ENCODE measurements around the gene ATP11C.
"Not testable (repeated sequence)": the region's sequence is repeated elsewhere in the genome, so short reads cannot be mapped to it uniquely, and the experiment has no call there.

The ATP11C gene

DNA sequence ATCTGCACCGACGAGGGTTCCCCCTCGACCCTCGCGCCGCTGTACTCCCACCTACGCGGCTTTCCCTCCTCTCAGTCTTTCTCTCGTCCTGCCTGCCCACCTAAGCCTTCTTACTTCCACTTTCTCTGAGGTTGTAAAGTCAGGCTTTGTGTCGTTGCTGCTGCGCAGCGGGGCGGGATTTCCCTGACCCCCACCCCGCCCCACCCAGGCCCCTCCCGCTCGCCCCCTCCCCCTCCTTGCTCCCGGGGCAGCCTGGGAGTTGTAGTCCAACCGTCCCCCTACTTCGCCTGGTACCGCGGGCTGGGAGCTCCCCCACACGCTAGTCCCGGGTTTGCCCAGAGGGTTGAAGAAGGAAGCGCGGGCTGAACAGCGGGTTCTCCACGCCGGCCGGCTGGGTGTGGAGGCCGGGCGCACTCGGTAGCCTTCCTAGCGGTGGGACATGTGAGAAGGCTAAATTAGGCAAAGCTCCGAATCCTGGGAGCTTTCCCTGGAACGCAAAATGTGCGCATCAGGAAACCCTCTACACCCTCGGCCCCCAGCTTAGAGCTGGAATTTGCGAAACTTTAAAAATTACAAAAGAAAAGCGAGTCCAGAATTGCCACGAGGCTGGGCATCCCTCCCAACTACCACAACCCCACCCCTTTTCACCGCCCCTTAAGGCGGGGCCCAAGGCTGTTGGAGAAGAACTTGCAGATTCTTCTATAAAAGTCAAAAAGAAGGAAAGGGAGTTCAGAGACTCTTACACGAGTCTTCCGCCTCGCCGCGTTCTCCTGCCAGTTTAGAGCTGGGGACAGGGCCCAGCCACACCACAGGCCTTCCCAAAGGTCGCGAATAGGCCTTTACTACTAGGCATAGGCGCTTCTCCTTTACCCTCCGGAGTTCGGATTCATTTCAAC lies at the start of gene ATP11C:
ATP11C (minus strand) TSS at position 153 of the 896 bp plus-strand sequence. CDS start 1,011 bp downstream, outside the sequence.
- DNase-seq = peak; percentile 85

DNA sequence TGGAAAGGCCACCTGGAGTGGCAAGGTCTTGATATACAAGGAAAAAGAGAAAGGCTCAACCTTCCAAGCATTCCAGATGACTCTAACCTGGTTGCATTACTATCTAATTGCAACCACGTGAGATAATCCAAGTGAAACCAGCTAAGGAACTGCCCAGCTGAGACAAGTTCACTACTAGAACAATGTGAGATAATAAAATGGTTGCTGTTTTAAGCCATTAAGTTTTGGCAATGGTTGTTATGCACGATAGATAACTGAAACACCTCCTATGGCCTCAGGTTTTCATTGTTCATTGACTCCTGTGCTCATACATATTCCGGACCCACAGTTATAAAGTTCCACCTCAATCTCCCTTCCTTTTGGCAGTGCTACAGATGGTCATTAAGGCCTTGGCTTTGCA lies 41.6 kb upstream of the ATP11C start:
- DNase-seq = no peak

DNA sequence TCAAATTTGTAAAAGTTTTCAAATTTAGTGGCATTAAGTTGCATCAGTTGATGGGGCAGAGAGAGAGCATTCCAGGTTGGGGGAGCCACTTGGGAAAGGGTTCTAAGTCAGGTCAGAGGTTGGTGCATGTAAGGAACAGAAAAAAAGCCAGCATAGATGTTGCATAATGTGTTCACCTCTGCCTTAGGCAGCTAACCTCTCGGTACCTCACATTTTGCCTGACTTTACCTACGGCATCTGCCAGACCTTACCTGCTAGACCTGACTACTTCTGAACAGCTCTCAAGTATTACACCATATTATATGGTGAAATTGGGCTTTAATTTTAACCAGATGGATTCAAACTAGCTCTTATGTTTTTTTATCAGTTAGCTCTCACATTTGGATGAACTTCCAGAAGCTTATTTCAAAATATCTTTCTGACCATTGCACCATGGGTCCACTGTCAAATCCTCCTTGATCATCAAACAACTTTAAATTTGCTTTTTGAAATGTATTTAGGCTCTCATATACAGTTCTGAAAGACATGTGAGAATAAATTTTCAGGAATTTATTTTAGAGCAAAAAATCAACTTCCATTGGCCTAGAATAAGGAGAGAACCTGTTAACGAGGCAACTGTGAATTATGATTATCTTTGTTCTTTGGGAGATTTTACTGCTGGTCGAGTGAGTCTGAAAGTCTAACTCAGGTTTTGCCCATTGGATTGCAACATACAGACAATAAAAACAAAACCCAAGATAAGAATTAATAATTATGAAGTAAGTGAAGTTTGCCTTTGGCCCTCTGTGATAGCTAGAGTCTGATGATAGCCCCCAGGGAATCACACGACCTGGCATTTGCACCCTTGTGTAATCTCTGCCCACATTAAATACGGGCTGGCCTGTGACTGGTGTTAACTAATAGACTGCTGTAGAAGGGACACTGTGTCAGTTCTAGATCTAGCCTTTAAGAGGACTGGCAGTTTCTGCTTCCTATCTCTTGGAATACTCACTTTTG lies 40.1 kb upstream of the ATP11C start:
- DNase-seq = no peak

DNA sequence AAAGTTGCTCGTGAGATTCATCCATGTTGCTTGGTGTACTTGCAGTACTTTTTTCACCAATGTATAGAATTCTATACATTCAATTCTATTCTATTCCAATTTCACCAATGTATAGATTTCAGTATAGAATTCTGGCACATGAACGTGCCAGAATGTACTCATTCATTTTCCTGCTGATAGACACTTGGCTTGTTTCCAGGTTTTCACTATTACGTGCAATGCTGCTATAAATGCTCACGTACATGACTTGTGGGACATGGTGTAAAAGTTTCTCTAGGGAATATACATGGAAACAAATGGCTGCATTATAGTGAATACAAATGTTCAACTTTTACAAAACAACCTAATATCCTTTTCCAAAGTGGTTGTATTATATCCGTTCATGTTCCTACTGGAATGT lies 39.3 kb upstream of the ATP11C start:
- no peak for DNase-seq

DNA sequence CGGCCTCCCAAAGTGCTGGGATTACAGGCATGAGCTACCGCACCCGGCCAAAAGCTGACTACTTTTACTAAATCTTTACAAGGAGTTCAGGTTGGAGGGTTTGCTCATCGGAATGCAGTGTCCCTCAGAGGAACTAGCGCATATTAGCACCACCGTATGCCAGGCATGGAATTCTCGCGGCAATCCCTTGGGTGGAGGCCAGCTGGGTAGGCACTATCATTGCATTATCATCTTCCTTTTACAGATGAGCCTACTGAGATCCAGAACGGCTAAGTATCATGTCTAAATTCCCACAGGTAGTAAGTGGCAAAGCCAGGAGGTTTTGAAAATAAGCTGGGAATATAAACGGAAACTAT lies 38.5 kb upstream of the ATP11C start:
- DNase-seq = no peak

DNA sequence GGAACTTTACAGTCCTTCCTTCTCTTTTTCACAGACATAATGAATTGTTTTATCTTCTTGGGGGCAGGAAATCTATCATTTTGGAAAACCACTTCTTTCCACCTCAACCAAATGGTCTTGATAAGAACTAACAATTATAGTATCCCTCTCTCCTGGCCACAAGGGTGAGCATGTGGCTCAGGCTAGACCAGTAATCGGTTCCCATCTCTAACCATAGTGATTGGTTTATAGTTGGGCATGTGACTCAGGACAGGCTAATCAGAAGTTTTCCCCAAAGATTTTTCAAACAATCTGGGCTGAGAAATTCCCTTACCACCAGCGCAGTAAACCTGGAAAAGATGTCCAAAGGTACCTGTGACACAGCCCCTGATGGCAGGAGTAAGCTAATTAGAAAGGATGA lies 36.4 kb upstream of the ATP11C start:
- DNase-seq = no peak

DNA sequence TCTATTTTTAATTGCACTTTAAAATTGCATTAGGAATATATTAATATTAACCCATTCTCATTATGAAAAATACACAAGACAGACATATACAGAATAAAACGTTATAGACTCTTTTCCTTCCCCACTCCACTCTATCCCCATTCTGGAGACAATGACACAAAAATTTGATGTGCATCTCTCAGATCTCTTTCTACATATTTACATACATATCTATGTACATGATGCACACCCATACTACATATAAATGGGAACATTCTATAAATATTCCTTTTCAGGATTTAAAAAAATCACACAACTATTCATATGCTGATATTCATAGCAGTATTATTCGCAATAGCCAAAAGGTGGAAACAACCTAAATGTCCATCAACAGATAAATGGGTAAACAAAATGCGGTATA lies 34.9 kb upstream of the ATP11C start:
- DNase-seq = no peak

DNA sequence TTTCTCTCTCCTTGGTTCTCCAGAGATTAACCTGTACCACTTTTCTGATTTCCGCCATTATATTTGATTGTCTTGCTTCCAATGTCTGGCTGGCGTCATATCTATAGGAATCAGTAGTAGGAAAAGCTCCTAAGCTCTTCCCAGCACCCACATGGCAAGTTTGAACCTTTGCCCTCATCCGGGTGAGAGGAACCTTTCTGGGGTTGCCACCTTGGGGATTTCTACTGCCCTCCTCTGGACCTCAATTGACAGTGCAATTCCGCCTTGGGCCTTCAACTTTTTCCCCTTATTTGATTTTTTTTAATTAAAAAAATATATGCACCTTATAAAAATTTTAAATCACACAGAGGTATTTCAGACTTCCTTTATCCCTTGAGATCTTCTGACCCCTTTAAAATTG lies 34.4 kb upstream of the ATP11C start:
- no peak for DNase-seq

DNA sequence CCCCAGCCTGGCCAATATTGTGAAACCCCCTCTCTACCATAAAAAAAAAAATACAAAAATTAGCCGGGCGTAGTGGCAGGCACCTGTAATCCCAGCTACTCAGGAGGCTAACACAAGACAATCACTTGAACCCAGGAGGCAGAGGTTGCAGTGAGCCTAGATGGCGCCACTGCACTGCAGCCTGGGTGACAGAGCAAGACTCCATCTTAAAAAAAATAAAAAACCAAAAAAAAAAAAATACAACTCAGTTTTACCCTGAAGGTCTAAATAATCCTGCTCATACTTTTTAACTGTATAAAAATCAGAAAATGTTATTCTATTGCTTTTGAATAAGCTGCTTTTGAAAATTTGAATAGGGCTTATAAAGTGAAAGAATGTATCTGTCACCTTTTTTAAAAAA lies 33.3 kb upstream of the ATP11C start:
- DNase-seq = not testable (repeated sequence)

DNA sequence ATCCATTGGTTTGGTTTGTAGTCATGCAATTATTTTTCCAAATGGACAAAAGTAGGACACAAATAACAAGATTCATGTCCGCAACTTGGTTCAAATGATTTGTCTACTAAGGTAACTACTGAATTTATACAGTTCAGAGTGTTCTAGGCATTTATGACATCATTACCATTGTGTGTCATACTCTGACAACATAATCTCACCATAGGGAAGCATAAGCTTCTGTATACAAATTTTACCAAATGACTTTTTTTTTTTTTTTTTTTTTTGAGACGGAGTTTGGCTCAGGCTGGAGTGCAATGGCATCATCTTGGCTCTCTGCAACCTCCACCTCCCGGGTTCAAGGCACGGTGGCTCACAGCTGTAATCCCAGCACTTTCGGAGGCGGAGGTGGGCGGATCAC lies 32.6 kb upstream of the ATP11C start, which contains the start of gene CXorf66:
CXorf66 (minus strand) TSS at position 101 of the 400 bp plus-strand sequence; CDS start at position 76, 25 bp downstream.
- DNase-seq = no peak

DNA sequence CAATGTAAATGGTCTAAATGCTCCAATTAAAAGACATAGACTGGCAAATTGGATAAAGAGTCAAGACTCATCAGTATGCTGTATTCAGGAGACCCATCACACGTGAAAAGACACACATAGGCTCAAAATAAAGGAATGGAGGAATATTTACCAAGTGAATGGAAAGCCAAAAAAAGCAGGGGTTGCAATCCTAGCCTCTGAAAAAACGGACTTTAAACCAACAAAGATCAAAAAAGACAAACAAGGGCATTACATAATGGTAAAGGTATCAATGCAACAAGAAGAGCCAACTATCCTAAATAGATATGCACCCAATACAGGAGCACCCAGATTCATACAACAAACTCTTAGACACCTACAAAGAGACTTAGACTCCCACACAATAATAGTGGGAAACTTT lies 28.2 kb upstream of the ATP11C start:
- not testable (repeated sequence) for DNase-seq

DNA sequence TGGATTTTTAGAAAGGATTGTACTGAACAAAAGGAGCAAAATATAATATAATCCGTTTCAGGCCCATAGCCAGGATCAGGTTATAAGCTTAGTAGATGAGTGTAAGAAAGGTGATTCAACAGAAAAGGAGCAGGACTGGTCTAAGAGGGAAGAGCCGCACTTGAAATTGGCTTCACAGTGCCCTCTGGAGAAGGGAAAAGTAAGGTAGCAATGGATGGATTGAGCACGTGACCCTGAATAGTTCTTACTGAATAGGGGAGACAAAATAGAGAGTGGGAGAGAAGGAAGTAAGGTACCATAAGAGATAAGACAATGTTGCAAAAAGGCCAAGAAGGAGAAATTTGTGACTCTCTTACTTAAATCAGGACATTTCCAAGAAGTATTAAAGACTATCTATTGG lies 16.9 kb upstream of the ATP11C start:
- DNase-seq = no peak

DNA sequence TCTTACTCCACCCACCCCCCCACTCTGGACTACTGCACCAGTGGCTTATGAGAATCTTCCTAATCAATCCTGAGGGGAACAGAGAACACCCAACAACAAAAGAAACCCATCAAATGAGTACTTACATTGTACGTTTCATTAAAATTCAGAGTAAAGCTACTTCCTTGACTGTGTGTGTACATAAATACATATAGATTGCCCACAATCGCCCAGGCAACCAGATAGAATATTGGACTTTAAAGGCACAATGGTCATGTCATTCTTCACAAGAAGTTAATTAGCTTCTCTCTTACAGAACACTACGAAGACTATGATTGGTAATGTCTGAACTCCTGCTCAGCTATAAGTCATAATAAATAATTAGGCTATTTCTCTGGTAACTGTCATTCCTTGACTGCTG lies 12.2 kb upstream of the ATP11C start:
- DNase-seq = no peak

DNA sequence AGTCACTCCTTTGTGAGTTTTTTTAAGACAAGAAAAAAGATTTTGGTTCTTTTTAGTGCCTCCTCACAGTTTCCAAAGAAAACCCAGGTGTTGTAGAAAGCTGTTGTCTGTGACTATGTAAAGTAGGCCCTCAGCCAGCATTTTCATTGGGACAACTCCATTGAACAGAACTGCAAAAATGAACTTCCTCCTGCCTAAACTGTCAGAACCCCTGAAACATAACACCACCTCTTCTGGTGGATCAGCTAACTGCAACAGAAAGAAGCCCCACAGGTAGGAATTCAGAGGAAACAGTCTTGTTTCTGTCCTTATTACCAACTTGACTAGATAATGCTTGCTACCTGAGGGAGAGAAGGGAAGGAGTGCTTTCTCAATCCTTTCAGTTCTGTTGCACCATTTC lies 3.4 kb upstream of the ATP11C start:
- no peak for DNase-seq

DNA sequence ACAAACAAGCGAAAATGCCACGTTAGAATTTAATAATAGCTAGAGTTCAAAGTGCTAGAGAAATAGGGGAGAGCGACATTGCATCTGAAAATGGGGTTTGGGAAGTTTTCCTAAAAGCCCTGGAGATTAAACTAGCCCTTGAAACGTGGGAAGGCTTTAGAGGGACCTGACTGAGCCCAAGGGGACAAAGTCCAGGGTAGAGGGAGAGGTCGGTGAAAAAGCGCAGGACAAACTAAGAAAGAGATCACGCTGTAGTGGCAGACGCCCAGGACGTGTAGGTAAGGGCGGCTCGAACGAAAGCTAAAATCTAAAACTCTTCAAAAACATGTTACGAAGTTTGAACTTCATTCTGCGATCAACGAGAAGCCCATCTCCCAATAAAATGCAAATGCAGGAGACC lies 1.1 kb upstream of the ATP11C start:
- DNase-seq = no peak

DNA sequence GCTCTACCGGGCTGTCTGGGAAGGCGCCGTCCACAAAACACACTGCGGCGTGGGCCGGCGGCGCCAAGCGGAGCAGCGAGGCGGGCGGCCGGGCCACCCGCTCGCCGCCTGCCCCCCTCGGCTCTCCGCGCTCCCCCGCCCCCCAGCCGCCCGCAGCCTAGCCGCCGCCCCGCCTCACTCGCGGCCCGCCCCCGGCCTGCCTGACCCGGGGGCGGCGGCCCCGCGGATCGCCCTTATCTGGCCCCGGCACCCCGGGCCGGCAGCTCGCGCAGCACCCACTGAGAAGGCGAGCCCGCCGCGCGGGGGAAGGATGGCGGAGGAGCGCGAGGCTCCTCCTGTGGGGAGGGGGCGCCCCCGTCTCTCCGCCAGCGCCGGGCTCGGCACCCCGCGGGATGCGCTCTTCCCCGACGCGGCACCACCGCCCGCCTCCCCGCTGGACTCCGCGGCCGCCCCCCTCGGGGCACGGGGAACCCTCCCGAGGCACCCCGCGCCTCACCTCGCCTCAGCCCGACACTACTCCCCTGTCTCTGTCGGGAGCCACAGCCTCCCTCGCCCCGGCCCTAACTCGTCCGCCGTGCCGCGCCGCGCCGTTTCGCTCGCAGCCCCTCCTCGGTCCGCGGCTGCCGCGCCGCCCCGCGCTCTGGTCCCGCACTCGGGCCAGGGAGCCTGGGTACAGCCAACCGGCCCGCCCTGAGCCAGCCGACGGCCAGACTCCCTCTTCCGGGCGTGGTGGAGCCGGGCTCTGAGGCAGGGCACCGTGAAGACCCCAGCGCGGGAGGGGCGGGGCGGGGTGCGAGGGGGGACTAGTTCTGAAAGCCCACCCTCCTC lies 566 bp downstream of the ATP11C start:
- peak; percentile 56 for DNase-seq

DNA sequence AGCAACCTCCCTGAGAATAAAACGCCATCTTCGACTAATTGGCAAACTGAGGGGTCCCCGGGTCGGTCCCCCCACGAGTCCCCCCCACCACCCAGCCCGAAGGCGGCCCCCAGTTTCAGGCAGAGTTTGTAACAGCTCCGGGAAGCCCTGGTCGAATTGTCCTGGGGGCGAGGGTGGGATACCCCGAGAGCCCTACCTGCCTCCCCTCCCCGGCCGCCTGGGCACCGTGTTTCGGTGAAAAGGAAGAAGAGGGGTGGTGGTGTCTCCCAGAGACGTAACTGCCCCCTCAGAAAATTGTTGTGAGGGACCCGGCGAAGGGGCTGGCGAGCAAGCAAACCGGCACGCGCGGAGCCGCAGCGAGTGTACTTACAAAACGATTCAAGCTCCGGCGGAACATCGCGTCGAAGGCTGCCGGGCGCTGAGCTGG lies 1.2 kb downstream of the ATP11C start:
- DNase-seq = no peak

DNA sequence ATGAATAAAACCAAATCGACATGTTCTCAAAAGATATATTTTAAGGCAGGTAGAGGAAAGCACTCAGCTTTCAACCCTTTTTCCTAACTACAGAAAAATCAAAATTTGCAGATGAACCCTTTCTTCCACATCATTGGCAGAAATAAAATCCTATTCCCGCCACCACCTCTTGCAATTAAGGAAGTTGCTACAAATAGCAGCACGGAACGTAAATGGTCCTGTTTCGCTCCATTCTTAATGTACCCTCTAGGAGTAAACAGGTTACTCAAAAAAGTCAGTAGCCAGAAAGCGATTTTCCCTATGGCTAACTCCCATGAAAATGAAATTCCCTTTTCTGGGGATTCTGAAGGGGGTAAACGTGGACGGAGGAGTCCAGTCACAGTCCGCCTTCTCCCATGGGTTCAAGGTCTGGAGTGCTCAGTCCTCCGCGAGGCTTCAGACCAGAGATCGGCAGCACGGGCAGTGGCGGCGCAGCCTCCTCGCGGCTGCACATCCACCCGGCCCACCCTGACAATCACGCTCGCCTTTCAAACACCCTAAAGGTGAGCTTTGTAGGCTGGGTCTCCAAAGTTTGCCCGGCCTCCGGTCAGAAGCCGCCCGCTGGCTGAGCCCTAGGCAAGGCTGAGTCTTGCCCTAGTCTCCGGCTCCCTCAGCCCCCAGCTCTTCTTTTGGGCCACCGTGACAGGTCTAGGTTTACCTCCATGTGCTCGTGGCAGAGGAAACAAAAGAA lies 1.8 kb downstream of the ATP11C start:
- peak; percentile 18 for DNase-seq

DNA sequence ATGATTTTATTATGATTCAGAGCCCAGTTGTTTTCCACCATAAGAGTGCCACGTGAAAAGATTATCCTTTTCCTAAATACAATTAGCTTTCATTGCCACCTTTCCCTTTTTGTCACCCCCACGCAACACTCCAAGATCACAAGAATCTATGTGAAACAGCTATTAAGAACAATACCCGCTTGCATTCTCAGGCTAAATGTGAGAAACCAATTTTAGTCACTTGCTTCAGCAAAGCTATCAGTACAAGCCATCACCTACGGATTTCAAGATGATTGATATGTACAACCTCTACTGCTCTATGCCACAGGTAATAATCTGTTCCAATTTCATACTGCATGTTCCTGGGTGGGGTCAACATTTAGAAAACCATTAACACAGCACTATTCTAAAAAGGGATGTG lies 2.5 kb downstream of the ATP11C start:
- DNase-seq = no peak

DNA sequence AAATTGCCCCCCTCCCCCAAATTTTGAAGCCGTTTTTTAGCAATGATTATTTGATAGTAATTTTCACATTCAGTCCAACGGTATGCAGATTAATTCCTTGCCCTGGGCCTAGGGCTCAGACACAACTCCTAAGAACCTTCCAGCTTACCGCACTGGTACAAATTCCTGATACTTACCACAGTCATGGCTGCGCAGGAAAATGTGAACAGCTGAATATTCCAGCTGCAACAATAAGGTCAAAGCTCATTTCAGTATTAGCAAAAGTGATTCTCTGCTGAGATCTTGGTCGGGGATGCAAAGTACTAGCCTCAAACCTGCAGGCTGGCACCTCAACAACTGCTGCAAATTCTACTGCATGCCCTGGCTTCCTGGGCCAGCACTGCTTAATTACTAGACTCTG lies 3.0 kb downstream of the ATP11C start:
- peak; percentile 5 for DNase-seq

DNA sequence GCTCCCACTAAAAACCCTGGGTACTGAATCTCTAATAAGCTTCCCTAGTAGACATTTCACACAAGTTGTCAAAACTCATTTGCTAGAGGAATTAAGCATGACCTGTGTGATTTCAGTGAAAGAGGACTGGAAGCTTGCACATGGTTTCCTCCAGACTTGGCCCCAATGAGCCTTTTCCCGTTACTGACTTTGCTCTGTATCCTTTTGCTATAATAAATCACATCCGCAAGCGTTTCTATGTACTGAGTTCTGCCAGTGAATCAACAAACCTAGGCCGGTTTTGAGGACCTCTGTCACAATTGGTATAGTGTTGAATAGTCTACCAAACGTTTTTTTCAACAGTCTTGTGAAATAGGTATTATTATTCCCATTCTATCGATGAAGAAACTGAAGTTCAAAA lies 8.2 kb downstream of the ATP11C start:
- no peak for DNase-seq

Measured in CD4-positive, alpha-beta T cell treated with Interleukin-17A for 4 hours (primary cell).